ENCODE results near the gene FAM187B. TPM values are rescaled to one million over a fixed set of nuclear protein-coding genes. Genes with fewer than 3 reads are reported as not detected.

FAM187B gene
- total and polyA plus RNA-seq, 8 donors = 0.20 TPM; not detected in 7

GRCh38 chr19:35231956-35232645 is 3.6 kb upstream of the FAM187B start:
- Histone ChIP-seq H3K9me3 (no peaks in the 10 kb centered on the region), H3K27me3 (no peaks in the 10 kb centered on the region), H3K4me3 (no peak overlapping the region), H3K27ac (no peak overlapping the region), H3K36me3 (no peaks in the 10 kb centered on the region), H3K4me1 (no peaks in the 10 kb centered on the region)
- DNase-seq (no peak), ATAC-seq (no peak)
- intact Hi-C loops (cut with DNase I) = no loop called here
- TF ChIP-seq, protein P1, sequence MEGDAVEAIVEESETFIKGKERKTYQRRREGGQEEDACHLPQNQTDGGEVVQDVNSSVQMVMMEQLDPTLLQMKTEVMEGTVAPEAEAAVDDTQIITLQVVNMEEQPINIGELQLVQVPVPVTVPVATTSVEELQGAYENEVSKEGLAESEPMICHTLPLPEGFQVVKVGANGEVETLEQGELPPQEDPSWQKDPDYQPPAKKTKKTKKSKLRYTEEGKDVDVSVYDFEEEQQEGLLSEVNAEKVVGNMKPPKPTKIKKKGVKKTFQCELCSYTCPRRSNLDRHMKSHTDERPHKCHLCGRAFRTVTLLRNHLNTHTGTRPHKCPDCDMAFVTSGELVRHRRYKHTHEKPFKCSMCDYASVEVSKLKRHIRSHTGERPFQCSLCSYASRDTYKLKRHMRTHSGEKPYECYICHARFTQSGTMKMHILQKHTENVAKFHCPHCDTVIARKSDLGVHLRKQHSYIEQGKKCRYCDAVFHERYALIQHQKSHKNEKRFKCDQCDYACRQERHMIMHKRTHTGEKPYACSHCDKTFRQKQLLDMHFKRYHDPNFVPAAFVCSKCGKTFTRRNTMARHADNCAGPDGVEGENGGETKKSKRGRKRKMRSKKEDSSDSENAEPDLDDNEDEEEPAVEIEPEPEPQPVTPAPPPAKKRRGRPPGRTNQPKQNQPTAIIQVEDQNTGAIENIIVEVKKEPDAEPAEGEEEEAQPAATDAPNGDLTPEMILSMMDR (IDR thresholded peaks at IDR 0.05) = no peak

DNA sequence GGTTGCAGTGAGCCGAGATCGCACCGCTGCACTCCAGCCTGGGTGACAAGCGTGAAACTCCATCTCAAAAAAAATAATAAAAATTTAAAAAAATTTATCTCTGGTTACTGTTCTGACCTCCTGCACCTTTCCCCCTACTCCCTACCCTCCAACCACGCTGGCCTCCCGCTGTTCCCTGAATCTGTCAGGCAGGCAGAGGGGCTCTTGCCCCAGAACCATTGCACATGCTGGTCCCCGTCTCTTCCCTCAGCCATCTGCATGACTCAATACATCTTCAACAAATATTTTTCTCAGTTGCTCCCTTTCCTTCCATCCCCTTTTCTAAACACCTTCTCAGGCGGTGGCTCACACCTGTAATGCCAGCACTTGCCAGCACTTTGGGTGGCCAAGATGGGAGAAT is 1.1 kb upstream of the FAM187B start:
- ATAC-seq = no peak
- intact Hi-C loops (cut with DNase I) = no loop called here
- no peak overlapping the region for H3K4me3 ChIP-seq

GRCh38 chr19:35226748-35227147 is 1.8 kb downstream of the FAM187B start:
- intact Hi-C loops (cut with DNase I) = no loop called here
- DNase-seq (no peak), ATAC-seq (no peak)
- no peaks in the 10 kb centered on the region for H3K9me3 ChIP-seq
- H3K36me3 ChIP-seq = no peaks in the 10 kb centered on the region
- TF ChIP-seq, protein P1 (IDR thresholded peaks at IDR 0.05) = no peak
- no peak overlapping the region for H3K4me3 ChIP-seq
- no peak overlapping the region for H3K27ac ChIP-seq
- H3K27me3 ChIP-seq = no peaks in the 10 kb centered on the region
- H3K4me1 ChIP-seq = no peaks in the 10 kb centered on the region

More for the DNA sequence above, 1.1 kb upstream of the FAM187B start:
- Histone ChIP-seq H3K27me3 (no peaks in the 10 kb centered on the region), H3K9me3 (no peaks in the 10 kb centered on the region), H3K27ac (no peak overlapping the region), H3K4me1 (no peaks in the 10 kb centered on the region), H3K36me3 (no peaks in the 10 kb centered on the region)
- TF ChIP-seq, protein P1 (IDR thresholded peaks at IDR 0.05) = no peak
- DNase-seq = no peak

DNA sequence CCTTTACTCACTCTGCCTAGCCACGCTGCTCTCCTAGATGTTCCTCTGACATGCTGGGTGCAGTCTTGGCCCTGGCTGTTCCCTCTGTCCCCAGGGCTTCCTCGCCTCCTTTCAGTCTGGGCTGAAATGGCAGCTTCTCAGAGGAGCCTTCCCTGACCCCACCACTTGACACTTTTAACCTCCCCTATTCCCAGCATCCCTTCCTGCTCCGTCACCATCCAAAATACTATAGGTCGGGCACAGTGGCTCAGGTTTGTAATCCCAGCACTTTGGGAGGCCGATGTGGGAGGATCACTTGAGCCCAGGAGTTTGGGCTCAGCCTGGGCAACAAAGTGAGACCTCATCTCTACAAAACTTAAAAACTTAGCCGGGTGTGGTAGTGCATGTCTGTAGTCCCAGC is 2.6 kb downstream of the FAM187B start:
- Histone ChIP-seq H3K4me3 (no peak overlapping the region), H3K27me3 (no peaks in the 10 kb centered on the region), H3K9me3 (no peaks in the 10 kb centered on the region), H3K4me1 (peaks cover 0 to 2% of the 10 kb centered on the region in 2 donors), H3K36me3 (no peaks in the 10 kb centered on the region), H3K27ac (no peak overlapping the region)
- intact Hi-C loops (cut with DNase I) = no loop called here
- TF ChIP-seq, protein P1 (IDR thresholded peaks at IDR 0.05) = no peak
- DNase-seq (no peak), ATAC-seq (no peak)

- H3K4me1 ChIP-seq = peaks cover 0 to 2% of the 10 kb centered on the region in 2 donors
- intact Hi-C loops (cut with DNase I) = no loop called here
- H3K4me3 ChIP-seq = no peak overlapping the region
- ATAC-seq (peak; percentile 93), DNase-seq (peak in 2 of 4 donors; percentile 32 to 73)
- no peaks in the 10 kb centered on the region for H3K27me3 ChIP-seq
- no peak overlapping the region for H3K27ac ChIP-seq
- no peaks in the 10 kb centered on the region for H3K9me3 ChIP-seq
- H3K36me3 ChIP-seq = no peaks in the 10 kb centered on the region
- TF ChIP-seq, protein P1 (IDR thresholded peaks at IDR 0.05) = no peak
These were observed 3.6 kb downstream of the FAM187B start for GRCh38 chr19:35224681-35225571.

Data from left lung (tissue), 10 donors.